Measurements from ENCODE around the gene PCBP1.
"Not testable (repeated sequence)": the region's sequence is repeated elsewhere in the genome, so short reads cannot be mapped to it uniquely, and the experiment has no call there.

The PCBP1 gene

GRCh38 chr2:70091364-70091763, 4.1 kb downstream of the PCBP1 start:
- Histone ChIP-seq H3K9me3 (ENCODE audit: insufficient read depth, low read depth, low read length) (no peaks in the 10 kb centered on the region), H3K36me3 (ENCODE audit: insufficient read depth, low read length) (peaks cover 13% of the 10 kb centered on the region), H3K9ac (ENCODE audit: low read depth, low read length) (no peak overlapping the region), H3K27me3 (ENCODE audit: insufficient read depth, low read length) (no peaks in the 10 kb centered on the region), H3K4me3 (ENCODE audit: low read length) (no peak overlapping the region), H3K4me1 (ENCODE audit: insufficient read depth, low read length) (peaks cover 9% of the 10 kb centered on the region; the same call in 1 of the 2 replicates), H3K27ac (ENCODE audit: low read depth, low read length) (no peak overlapping the region)
- 89% methylated on average over 2 of the region's 2 CpGs for WGBS

GRCh38 chr2:70091816-70092215, 4.5 kb downstream of the PCBP1 start:
- WGBS = 94% methylated on average over 7 of the region's 7 CpGs
- no peak overlapping the region for H3K27ac ChIP-seq (ENCODE audit: low read depth, low read length)
- H3K9ac ChIP-seq (ENCODE audit: low read depth, low read length) = no peak overlapping the region
- peaks cover 9% of the 10 kb centered on the region; the same call in 1 of the 2 replicates for H3K4me1 ChIP-seq (ENCODE audit: insufficient read depth, low read length)
- H3K4me3 ChIP-seq (ENCODE audit: low read length) = no peak overlapping the region
- H3K27me3 ChIP-seq (ENCODE audit: insufficient read depth, low read length) = no peaks in the 10 kb centered on the region
- peaks cover 13% of the 10 kb centered on the region for H3K36me3 ChIP-seq (ENCODE audit: insufficient read depth, low read length)
- no peaks in the 10 kb centered on the region for H3K9me3 ChIP-seq (ENCODE audit: insufficient read depth, low read depth, low read length)

- not testable (repeated sequence) for H3K9me3 ChIP-seq (ENCODE audit: insufficient read depth, low read depth, low read length); H3K4me1 ChIP-seq (ENCODE audit: insufficient read depth, low read length); H3K4me3 ChIP-seq (ENCODE audit: low read length); H3K27ac ChIP-seq (ENCODE audit: low read depth, low read length); H3K9ac ChIP-seq (ENCODE audit: low read depth, low read length); H3K27me3 ChIP-seq (ENCODE audit: insufficient read depth, low read length)
- 93% methylated on average over 12 of the region's 12 CpGs for WGBS
- H3K36me3 ChIP-seq (ENCODE audit: insufficient read depth, low read length) = peaks cover 13% of the 10 kb centered on the region
These were observed 5.4 kb downstream of the PCBP1 start for GRCh38 chr2:70092576-70093243.

- no peak overlapping the region for H3K4me3 ChIP-seq (ENCODE audit: low read length)
- peaks cover 9% of the 10 kb centered on the region; the same call in 1 of the 2 replicates for H3K4me1 ChIP-seq (ENCODE audit: insufficient read depth, low read length)
- no peaks in the 10 kb centered on the region for H3K27me3 ChIP-seq (ENCODE audit: insufficient read depth, low read length)
- H3K9me3 ChIP-seq (ENCODE audit: insufficient read depth, low read depth, low read length) = no peaks in the 10 kb centered on the region
- 90% methylated on average over 5 of the region's 5 CpGs for WGBS
- no peak overlapping the region for H3K27ac ChIP-seq (ENCODE audit: low read depth, low read length)
- H3K9ac ChIP-seq (ENCODE audit: low read depth, low read length) = no peak overlapping the region
- H3K36me3 ChIP-seq (ENCODE audit: insufficient read depth, low read length) = no peaks in the 10 kb centered on the region
These were observed 7.1 kb downstream of the PCBP1 start for GRCh38 chr2:70094171-70094977.

GRCh38 chr2:70094978-70095719, 7.9 kb downstream of the PCBP1 start:
- no peak overlapping the region for H3K9ac ChIP-seq (ENCODE audit: low read depth, low read length)
- H3K4me1 ChIP-seq (ENCODE audit: insufficient read depth, low read length) = peaks cover 3% of the 10 kb centered on the region; the same call in 1 of the 2 replicates
- no peak overlapping the region for H3K4me3 ChIP-seq (ENCODE audit: low read length)
- H3K9me3 ChIP-seq (ENCODE audit: insufficient read depth, low read depth, low read length) = no peaks in the 10 kb centered on the region
- no peaks in the 10 kb centered on the region for H3K36me3 ChIP-seq (ENCODE audit: insufficient read depth, low read length)
- H3K27ac ChIP-seq (ENCODE audit: low read depth, low read length) = no peak overlapping the region
- 95% methylated on average over 4 of the region's 5 CpGs for WGBS
- no peaks in the 10 kb centered on the region for H3K27me3 ChIP-seq (ENCODE audit: insufficient read depth, low read length)

- Histone ChIP-seq H3K36me3 (ENCODE audit: insufficient read depth, low read length) (no peaks in the 10 kb centered on the region), H3K4me1 (ENCODE audit: insufficient read depth, low read length) (no peaks in the 10 kb centered on the region), H3K9me3 (ENCODE audit: insufficient read depth, low read depth, low read length) (no peaks in the 10 kb centered on the region), H3K27ac (ENCODE audit: low read depth, low read length) (no peak overlapping the region), H3K9ac (ENCODE audit: low read depth, low read length) (no peak overlapping the region), H3K27me3 (ENCODE audit: insufficient read depth, low read length) (no peaks in the 10 kb centered on the region), H3K4me3 (ENCODE audit: low read length) (no peak overlapping the region)
- WGBS = 94% methylated on average over 16 of the region's 16 CpGs
These were observed 8.7 kb downstream of the PCBP1 start for GRCh38 chr2:70095720-70096670.

GRCh38 chr2:70098032-70098431, 10.8 kb downstream of the PCBP1 start:
- no peak overlapping the region for H3K27ac ChIP-seq (ENCODE audit: low read depth, low read length)
- no peaks in the 10 kb centered on the region for H3K36me3 ChIP-seq (ENCODE audit: insufficient read depth, low read length)
- no peaks in the 10 kb centered on the region for H3K4me1 ChIP-seq (ENCODE audit: insufficient read depth, low read length)
- H3K27me3 ChIP-seq (ENCODE audit: insufficient read depth, low read length) = no peaks in the 10 kb centered on the region
- H3K4me3 ChIP-seq (ENCODE audit: low read length) = no peak overlapping the region
- WGBS = 93% methylated on average over 3 of the region's 4 CpGs
- no peaks in the 10 kb centered on the region for H3K9me3 ChIP-seq (ENCODE audit: insufficient read depth, low read depth, low read length)
- H3K9ac ChIP-seq (ENCODE audit: low read depth, low read length) = no peak overlapping the region

- Histone ChIP-seq H3K4me1 (ENCODE audit: insufficient read depth, low read length) (peaks cover 9% of the 10 kb centered on the region), H3K9me3 (ENCODE audit: insufficient read depth, low read depth, low read length) (no peaks in the 10 kb centered on the region), H3K27me3 (ENCODE audit: insufficient read depth, low read length) (no peaks in the 10 kb centered on the region), H3K36me3 (ENCODE audit: insufficient read depth, low read length) (no peaks in the 10 kb centered on the region), H3K4me3 (ENCODE audit: low read length) (no peak overlapping the region), H3K27ac (ENCODE audit: low read depth, low read length) (no peak overlapping the region), H3K9ac (ENCODE audit: low read depth, low read length) (no peak overlapping the region)
- WGBS = 94% methylated on average over 2 of the region's 2 CpGs
These were observed 12.0 kb downstream of the PCBP1 start for GRCh38 chr2:70099270-70099669.

- H3K27ac ChIP-seq (ENCODE audit: low read depth, low read length) = no peak overlapping the region
- peaks cover 19% of the 10 kb centered on the region for H3K4me1 ChIP-seq (ENCODE audit: insufficient read depth, low read length)
- 97% methylated on average over 6 of the region's 6 CpGs for WGBS
- H3K9me3 ChIP-seq (ENCODE audit: insufficient read depth, low read depth, low read length) = no peaks in the 10 kb centered on the region
- no peak overlapping the region for H3K9ac ChIP-seq (ENCODE audit: low read depth, low read length)
- H3K4me3 ChIP-seq (ENCODE audit: low read length) = no peak overlapping the region
- H3K27me3 ChIP-seq (ENCODE audit: insufficient read depth, low read length) = no peaks in the 10 kb centered on the region
- H3K36me3 ChIP-seq (ENCODE audit: insufficient read depth, low read length) = no peaks in the 10 kb centered on the region
These were observed 13.9 kb downstream of the PCBP1 start for GRCh38 chr2:70101174-70101573.

GRCh38 chr2:70101686-70102085, 14.4 kb downstream of the PCBP1 start:
- H3K4me1 ChIP-seq (ENCODE audit: insufficient read depth, low read length) = peaks cover 19% of the 10 kb centered on the region
- H3K36me3 ChIP-seq (ENCODE audit: insufficient read depth, low read length); H3K4me3 ChIP-seq (ENCODE audit: low read length); H3K9me3 ChIP-seq (ENCODE audit: insufficient read depth, low read depth, low read length); H3K27ac ChIP-seq (ENCODE audit: low read depth, low read length); H3K27me3 ChIP-seq (ENCODE audit: insufficient read depth, low read length); H3K9ac ChIP-seq (ENCODE audit: low read depth, low read length): not testable (repeated sequence)
- WGBS = 94% methylated on average over 11 of the region's 11 CpGs
